ENCODE results near the gene CLDND1. TPM values are rescaled to one million over a fixed set of nuclear protein-coding genes. Genes with fewer than 3 reads are reported as not detected.
"Not testable (repeated sequence)": the region's sequence is repeated elsewhere in the genome, so short reads cannot be mapped to it uniquely, and the experiment has no call there.

The CLDND1 gene
- total RNA-seq, 1 experiment from 2014 or later = 472 TPM

- no peaks in the 10 kb centered on the region for H3K9me3 ChIP-seq (ENCODE audit: control insufficient read depth in 1 of 2, insufficient read depth in 1 of 2, low read depth in 1 of 2, low read length in 2 of 2)
- no peaks in the 10 kb centered on the region; the same call in none of the 2 replicates for H3K79me2 ChIP-seq (ENCODE audit: insufficient read depth, low read length)
- no peaks in the 10 kb centered on the region for H3K27me3 ChIP-seq (ENCODE audit: insufficient read depth, low read length)
- H3K36me3 ChIP-seq (ENCODE audit: control insufficient read depth in 1 of 2, insufficient read depth in 2 of 2, low read length in 2 of 2) = no peaks in the 10 kb centered on the region
- H3K4me3 ChIP-seq (replicated peaks in 1 of 2; ENCODE audit: low read depth in 1 of 2, low read length in 2 of 2) = no peak overlapping the region
- POLR2A ChIA-PET = interaction anchor here (1.5 kb wide), 1 partner anchor 23 kb away, joined by 4 read pairs; no protein-coding TSS in a partner anchor
- peak overlapping the region; percentile 35; the same call in 1 of the 2 replicates for H3K4me2 ChIP-seq (ENCODE audit: low read length)
- H3K27ac ChIP-seq (ENCODE audit: low read depth, low read length) = peak overlapping the region; percentile 83
- H3K4me1 ChIP-seq (ENCODE audit: control insufficient read depth in 1 of 2, insufficient read depth in 2 of 2, low read length in 2 of 2) = peaks cover 80 to 85% of the 10 kb centered on the region in 2 experiments
- no peak overlapping the region for H2AFZ ChIP-seq (ENCODE audit: low read depth, low read length, poor library complexity, severe bottlenecking)
- TF ChIP-seq CTCF (IDR thresholded peaks at IDR 0.05 in 2 of 3, conservative IDR thresholded peaks at IDR 0.05 in 1 of 3; ENCODE audit: borderline replicate concordance in 1 of 3, insufficient read depth in 1 of 3, low read depth in 2 of 3, low read length in 2 of 3) = no peak
- no peak for TF ChIP-seq ELF1 (IDR thresholded peaks at IDR 0.05; ENCODE audit: borderline replicate concordance, low read depth)
- no peak for TF ChIP-seq ATF3 (IDR thresholded peaks at IDR 0.05)
- no peak for TF ChIP-seq POLR2AphosphoS5 (IDR thresholded peaks at IDR 0.05; ENCODE audit: low read depth, low read length)
- TF ChIP-seq EGR1 (IDR thresholded peaks at IDR 0.05; ENCODE audit: low read depth) = no peak
- no peak for TF ChIP-seq MAX (IDR thresholded peaks at IDR 0.05)
- no peak for TF ChIP-seq SRF (IDR thresholded peaks at IDR 0.05; ENCODE audit: low read depth)
- no peak for TF ChIP-seq ZNF274 (IDR thresholded peaks at IDR 0.05; ENCODE audit: low read depth, low read length)
- no peak for TF ChIP-seq TCF7L2 (IDR thresholded peaks at IDR 0.05; ENCODE audit: borderline replicate concordance, extremely low read depth, insufficient read depth, insufficient read length)
- TF ChIP-seq FOSL1 (IDR thresholded peaks at IDR 0.05; ENCODE audit: low read depth) = no peak
- no peak for TF ChIP-seq JUND (IDR thresholded peaks at IDR 0.05)
- no peak for TF ChIP-seq ZFX (IDR thresholded peaks at IDR 0.05)
- TF ChIP-seq CEBPB (IDR thresholded peaks at IDR 0.05; ENCODE audit: low read depth) = no peak
- TF ChIP-seq EZH2 (IDR thresholded peaks at IDR 0.05) = no peak
- TF ChIP-seq RAD21 (IDR thresholded peaks at IDR 0.05; ENCODE audit: low read depth) = no peak
- TF ChIP-seq, protein P1, sequence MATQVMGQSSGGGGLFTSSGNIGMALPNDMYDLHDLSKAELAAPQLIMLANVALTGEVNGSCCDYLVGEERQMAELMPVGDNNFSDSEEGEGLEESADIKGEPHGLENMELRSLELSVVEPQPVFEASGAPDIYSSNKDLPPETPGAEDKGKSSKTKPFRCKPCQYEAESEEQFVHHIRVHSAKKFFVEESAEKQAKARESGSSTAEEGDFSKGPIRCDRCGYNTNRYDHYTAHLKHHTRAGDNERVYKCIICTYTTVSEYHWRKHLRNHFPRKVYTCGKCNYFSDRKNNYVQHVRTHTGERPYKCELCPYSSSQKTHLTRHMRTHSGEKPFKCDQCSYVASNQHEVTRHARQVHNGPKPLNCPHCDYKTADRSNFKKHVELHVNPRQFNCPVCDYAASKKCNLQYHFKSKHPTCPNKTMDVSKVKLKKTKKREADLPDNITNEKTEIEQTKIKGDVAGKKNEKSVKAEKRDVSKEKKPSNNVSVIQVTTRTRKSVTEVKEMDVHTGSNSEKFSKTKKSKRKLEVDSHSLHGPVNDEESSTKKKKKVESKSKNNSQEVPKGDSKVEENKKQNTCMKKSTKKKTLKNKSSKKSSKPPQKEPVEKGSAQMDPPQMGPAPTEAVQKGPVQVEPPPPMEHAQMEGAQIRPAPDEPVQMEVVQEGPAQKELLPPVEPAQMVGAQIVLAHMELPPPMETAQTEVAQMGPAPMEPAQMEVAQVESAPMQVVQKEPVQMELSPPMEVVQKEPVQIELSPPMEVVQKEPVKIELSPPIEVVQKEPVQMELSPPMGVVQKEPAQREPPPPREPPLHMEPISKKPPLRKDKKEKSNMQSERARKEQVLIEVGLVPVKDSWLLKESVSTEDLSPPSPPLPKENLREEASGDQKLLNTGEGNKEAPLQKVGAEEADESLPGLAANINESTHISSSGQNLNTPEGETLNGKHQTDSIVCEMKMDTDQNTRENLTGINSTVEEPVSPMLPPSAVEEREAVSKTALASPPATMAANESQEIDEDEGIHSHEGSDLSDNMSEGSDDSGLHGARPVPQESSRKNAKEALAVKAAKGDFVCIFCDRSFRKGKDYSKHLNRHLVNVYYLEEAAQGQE (IDR thresholded peaks at IDR 0.05; ENCODE audit: low read depth) = no peak
- TF ChIP-seq SP1 (IDR thresholded peaks at IDR 0.05; ENCODE audit: low read depth) = no peak
- no peak for TF ChIP-seq EZH2phosphoT487 (IDR thresholded peaks at IDR 0.05; ENCODE audit: borderline replicate concordance)
- DNase-seq (ENCODE audit: low read depth, low spot score) (no peak), ATAC-seq (no peak)
- H3K9me2 ChIP-seq (ENCODE audit: insufficient read depth) = no peaks in the 10 kb centered on the region
- intact Hi-C loops (cut with micrococcal nuclease) = no loop called here
- BruUV-seq (replicated peaks) = no TSS peak
- CTCF ChIA-PET = interaction anchor here (2.0 kb wide), 1 partner anchor 13 kb away, joined by 4 read pairs; no protein-coding TSS in a partner anchor
- H4K20me1 ChIP-seq (ENCODE audit: insufficient read depth) = no peaks in the 10 kb centered on the region
- RAD21 ChIA-PET (ENCODE audit: low non-redundant PET in 1 of 2, low total read pairs in 2 of 2, uncharacterized antibody in 2 of 2, unreplicated experiment in 2 of 2) = no interaction called here
- peak overlapping the region; percentile 43 for H3K9ac ChIP-seq (ENCODE audit: low read length)
Observed at GRCh38 chr3:98560911-98561310, 38.2 kb upstream of the CLDND1 start.

DNA sequence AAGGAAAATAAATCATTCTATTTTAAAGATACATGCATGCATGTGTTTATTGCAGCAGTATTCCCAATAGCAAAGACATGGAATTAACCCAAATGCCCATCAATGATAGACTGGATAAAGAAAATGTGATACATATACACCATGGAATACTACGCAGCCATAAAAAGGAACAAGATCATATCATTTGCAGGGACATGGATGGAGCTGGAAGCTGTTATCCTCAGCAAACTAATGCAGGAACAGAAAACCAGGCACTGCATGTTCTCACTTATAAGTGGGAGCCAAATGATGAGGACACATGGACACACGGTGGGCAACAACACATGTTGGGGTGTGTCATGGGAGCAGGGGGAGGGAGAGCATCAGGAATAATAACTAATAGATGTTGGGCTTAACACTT, 37.1 kb upstream of the CLDND1 start:
- CTCF ChIA-PET = interaction anchor here (2.0 kb wide), 1 partner anchor 14 kb away, joined by 4 read pairs; no protein-coding TSS in a partner anchor
- H3K79me2 ChIP-seq (ENCODE audit: insufficient read depth, low read length); DNase-seq (ENCODE audit: low read depth, low spot score); H2AFZ ChIP-seq (ENCODE audit: low read depth, low read length, poor library complexity, severe bottlenecking); H3K9me2 ChIP-seq (ENCODE audit: insufficient read depth); intact Hi-C loops (cut with micrococcal nuclease); H3K4me2 ChIP-seq (ENCODE audit: low read length); H4K20me1 ChIP-seq (ENCODE audit: insufficient read depth); H3K9me3 ChIP-seq (ENCODE audit: control insufficient read depth in 1 of 2, insufficient read depth in 1 of 2, low read depth in 1 of 2, low read length in 2 of 2); RAD21 ChIA-PET (ENCODE audit: low non-redundant PET in 1 of 2, low total read pairs in 2 of 2, uncharacterized antibody in 2 of 2, unreplicated experiment in 2 of 2); H3K27me3 ChIP-seq (ENCODE audit: insufficient read depth, low read length); ATAC-seq; H3K9ac ChIP-seq (ENCODE audit: low read length); BruUV-seq (replicated peaks); POLR2A ChIA-PET; H3K4me3 ChIP-seq (replicated peaks in 1 of 2; ENCODE audit: low read depth in 1 of 2, low read length in 2 of 2); H3K36me3 ChIP-seq (ENCODE audit: control insufficient read depth in 1 of 2, insufficient read depth in 2 of 2, low read length in 2 of 2): not testable (repeated sequence)
- H3K27ac ChIP-seq (ENCODE audit: low read depth, low read length) = peak overlapping the region; percentile 98
- peaks cover 74 to 84% of the 10 kb centered on the region in 2 experiments for H3K4me1 ChIP-seq (ENCODE audit: control insufficient read depth in 1 of 2, insufficient read depth in 2 of 2, low read length in 2 of 2)
